RWPE2 (cell line): Measurements from ENCODE around the gene MTIF3.

Experiments used
- ATAC-seq: fragments of 200-7000 bp; cut with Tn5 transposase; 3 replicates; pipeline ENCODE4 v1.9.1; 2021; ENCODE audit warnings: low read depth
- DNase-seq: peaks from one replicate; pipeline ENCODE4 v3.0.0-alpha.2; 2020; ENCODE audit warnings: low spot score
- H3K27ac ChIP-seq: fragments of 450-650 bp; 2 replicates; pipeline ENCODE4 v1.5.1; 2017; ENCODE audit warnings: mild to moderate bottlenecking; ENCODE audit not compliant: poor library complexity, severe bottlenecking
- H3K27me3 ChIP-seq: fragments of 250-450 bp; sonication (Bioruptor Pico); 2 replicates; pipeline ENCODE4 v1.5.1; 2021; ENCODE audit warnings: mild to moderate bottlenecking, moderate library complexity; ENCODE audit not compliant: insufficient read depth, poor library complexity, severe bottlenecking
- H3K36me3 ChIP-seq: fragments of 250-450 bp; sonication (Bioruptor Pico); 2 replicates; pipeline ENCODE4 v1.5.1; 2020; ENCODE audit warnings: low read depth, mild to moderate bottlenecking, moderate library complexity
- H3K4me1 ChIP-seq: fragments of 250-450 bp; sonication (Bioruptor Pico); 2 replicates; pipeline ENCODE4 v1.5.1; 2021; ENCODE audit warnings: mild to moderate bottlenecking, moderate library complexity; ENCODE audit not compliant: insufficient read depth, poor library complexity, severe bottlenecking
- H3K4me3 ChIP-seq: fragments of 250-450 bp; sonication (Bioruptor Pico); 2 replicates; pipeline ENCODE4 v1.5.1; 2021; ENCODE audit warnings: mild to moderate bottlenecking, moderate library complexity; ENCODE audit not compliant: severe bottlenecking
- H3K9me3 ChIP-seq: fragments of 250-450 bp; sonication (Bioruptor Pico); 2 replicates; pipeline ENCODE4 v1.5.1; 2021; ENCODE audit warnings: mild to moderate bottlenecking, moderate library complexity; ENCODE audit not compliant: severe bottlenecking
- TF ChIP-seq, protein P1 (sequence below): fragments of 450-650 bp; IDR thresholded peaks from one replicate; pipeline ENCODE4 v1.5.1; 2017; ENCODE audit warnings: mild to moderate bottlenecking, moderate library complexity; ENCODE audit not compliant: poor library complexity, severe bottlenecking

The MTIF3 gene

DNA sequence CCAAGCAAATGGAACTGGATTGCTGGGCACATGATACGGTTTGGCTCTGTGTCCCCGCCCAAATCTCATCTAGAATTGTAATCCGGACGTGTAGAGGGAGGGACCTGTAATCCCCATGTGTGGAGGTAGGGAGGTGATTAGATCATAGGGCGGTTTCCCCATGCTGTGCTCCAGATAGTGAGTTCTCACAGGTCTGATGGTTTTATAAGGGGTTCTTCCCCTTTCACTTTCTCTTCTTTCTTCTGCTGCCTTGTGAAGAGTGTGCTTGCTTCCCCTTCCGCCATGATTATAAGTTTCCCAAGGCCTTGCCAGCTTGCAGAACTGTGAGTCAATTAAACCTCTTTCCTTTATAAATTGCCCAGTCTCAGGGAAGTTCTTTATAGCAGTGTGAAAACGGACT, 32.6 kb upstream of the MTIF3 start:
- Histone ChIP-seq H3K4me1 (no peaks in the 10 kb centered on the region), H3K27ac (no peak overlapping the region), H3K4me3 (no peak overlapping the region), H3K9me3 (no peaks in the 10 kb centered on the region), H3K36me3 (no peaks in the 10 kb centered on the region), H3K27me3 (no peaks in the 10 kb centered on the region)
- DNase-seq: no peak
- TF ChIP-seq, protein P1, sequence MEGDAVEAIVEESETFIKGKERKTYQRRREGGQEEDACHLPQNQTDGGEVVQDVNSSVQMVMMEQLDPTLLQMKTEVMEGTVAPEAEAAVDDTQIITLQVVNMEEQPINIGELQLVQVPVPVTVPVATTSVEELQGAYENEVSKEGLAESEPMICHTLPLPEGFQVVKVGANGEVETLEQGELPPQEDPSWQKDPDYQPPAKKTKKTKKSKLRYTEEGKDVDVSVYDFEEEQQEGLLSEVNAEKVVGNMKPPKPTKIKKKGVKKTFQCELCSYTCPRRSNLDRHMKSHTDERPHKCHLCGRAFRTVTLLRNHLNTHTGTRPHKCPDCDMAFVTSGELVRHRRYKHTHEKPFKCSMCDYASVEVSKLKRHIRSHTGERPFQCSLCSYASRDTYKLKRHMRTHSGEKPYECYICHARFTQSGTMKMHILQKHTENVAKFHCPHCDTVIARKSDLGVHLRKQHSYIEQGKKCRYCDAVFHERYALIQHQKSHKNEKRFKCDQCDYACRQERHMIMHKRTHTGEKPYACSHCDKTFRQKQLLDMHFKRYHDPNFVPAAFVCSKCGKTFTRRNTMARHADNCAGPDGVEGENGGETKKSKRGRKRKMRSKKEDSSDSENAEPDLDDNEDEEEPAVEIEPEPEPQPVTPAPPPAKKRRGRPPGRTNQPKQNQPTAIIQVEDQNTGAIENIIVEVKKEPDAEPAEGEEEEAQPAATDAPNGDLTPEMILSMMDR: no peak
- ATAC-seq: no peak

DNA sequence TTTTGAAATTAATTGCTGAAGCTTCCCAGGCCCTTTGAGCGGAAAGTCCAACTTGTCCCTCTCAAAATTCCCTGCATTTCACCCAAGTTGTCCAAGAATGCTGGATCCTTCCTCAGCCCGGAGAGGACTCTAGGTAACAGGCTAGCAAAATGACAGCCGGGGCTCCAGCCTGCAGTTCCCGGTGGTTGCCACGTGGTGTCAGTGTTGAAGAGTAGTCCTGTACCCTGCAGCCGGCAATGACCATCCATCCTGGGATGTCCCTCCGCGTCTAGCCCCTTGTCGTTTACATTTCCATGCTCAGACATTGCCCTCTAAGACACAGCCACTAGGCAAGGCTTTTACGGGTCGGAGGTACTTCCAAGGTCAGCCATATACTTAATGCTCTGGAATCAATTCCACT, 31.4 kb upstream of the MTIF3 start:
- Histone ChIP-seq H3K4me1 (peaks cover 10% of the 10 kb centered on the region), H3K27me3 (no peaks in the 10 kb centered on the region), H3K9me3 (no peaks in the 10 kb centered on the region), H3K36me3 (no peaks in the 10 kb centered on the region), H3K27ac (no peak overlapping the region), H3K4me3 (no peak overlapping the region)
- ATAC-seq (0 out of 3 replicates have a peak, but pooled peaks have one; percentile 44), DNase-seq (no peak)
- TF ChIP-seq, protein P1: peak; percentile 57

DNA sequence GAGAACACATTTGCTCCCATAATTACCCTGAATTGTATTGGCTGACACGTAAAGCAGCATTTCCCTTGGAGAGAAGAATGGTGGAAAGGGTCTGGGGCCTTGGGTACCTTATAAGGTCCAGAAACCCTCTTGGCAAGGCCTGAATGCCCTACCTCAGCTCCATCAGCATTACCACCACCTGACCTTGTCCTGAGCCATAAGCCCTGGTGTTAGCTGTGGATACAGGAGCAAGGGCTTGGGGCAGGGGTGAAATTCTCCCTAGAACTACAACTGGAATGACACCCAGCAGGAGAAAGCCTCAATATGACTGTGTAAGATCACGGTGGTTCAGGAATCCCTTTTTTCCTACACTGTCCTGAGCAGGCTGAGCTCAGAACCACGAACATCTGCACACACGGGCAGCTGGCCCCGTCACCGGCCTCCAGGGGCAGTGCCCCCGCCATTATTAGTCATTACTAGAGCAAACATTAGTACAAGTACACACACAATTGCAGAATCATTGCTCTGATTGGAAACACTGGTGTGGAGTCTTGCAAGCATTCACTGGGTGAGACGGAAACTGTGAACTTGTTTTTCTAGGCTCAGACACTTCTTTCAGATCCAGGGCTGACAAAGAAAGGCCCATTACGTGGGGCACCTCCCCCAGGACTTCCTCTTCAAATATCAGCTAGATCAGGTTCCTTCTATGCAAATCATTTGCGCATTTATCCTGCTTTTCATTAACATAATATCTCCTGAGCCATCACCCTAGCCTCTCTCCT, 26.8 kb upstream of the MTIF3 start:
- Histone ChIP-seq H3K4me1 (peaks cover 10% of the 10 kb centered on the region), H3K27me3 (no peaks in the 10 kb centered on the region), H3K9me3 (no peaks in the 10 kb centered on the region), H3K36me3 (no peaks in the 10 kb centered on the region), H3K4me3 (no peak overlapping the region), H3K27ac (peak overlapping the region; percentile 11)
- TF ChIP-seq, protein P1: no peak
- no peak for DNase-seq
- peak; percentile 93 for ATAC-seq

DNA sequence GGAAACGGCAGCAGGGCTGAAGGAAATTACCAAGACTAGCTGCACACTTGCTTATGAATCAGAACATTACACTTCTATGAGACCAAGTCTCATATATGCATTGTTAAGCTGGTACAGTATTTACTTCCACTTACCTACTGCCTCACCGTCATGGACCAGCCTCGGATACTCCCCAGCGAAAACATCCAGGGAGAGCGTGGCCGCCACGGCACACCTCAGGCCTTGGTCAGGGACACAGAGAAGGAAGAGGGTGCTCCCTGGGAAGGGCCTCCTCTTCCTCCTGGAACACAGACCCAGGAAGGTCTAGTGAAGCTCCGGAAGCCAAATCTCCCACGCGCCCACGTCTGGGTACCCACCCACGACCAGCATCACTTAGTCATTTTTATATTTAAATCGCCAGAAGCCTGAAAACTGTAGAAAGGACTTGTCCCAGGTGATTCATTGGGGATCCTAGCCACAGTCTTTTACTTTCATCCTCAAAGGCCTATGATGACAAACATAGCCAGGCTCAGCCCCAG, 24.4 kb upstream of the MTIF3 start:
- no peak for DNase-seq
- Histone ChIP-seq H3K27me3 (no peaks in the 10 kb centered on the region), H3K9me3 (no peaks in the 10 kb centered on the region), H3K4me1 (peaks cover 10% of the 10 kb centered on the region), H3K27ac (no peak overlapping the region), H3K4me3 (no peak overlapping the region), H3K36me3 (no peaks in the 10 kb centered on the region)
- TF ChIP-seq, protein P1: no peak
- ATAC-seq: no peak

DNA sequence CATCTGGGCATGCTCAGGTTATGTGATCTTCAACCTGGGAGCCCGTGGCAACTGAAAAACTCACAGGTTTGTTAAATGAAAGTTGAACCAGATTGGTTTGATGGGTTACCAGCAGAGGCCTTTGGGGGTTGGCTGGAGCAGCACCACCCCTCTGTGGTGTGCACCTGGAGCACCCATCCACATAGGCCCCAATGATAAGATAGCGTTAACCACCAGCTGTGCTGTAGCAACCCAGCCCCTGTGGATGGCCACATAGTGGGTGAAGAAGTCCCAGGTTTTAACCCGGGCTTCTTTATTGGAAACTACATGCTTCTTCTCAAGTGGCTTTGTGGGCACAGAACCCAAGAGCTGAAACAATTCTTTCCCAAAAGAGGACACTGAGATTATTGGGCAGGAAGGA, 22.6 kb upstream of the MTIF3 start:
- Histone ChIP-seq H3K4me3 (no peak overlapping the region), H3K36me3 (no peaks in the 10 kb centered on the region), H3K27me3 (no peaks in the 10 kb centered on the region), H3K27ac (no peak overlapping the region), H3K4me1 (peaks cover 10% of the 10 kb centered on the region), H3K9me3 (no peaks in the 10 kb centered on the region)
- ATAC-seq (no peak), DNase-seq (no peak)
- TF ChIP-seq, protein P1: no peak
